NCI-H2227 treated with DMSO at 0.1 percent for 48 hours (cell line): ENCODE measurements around the gene DNAJC15.
"Not testable (repeated sequence)": the region's sequence is repeated elsewhere in the genome, so short reads cannot be mapped to it uniquely, and the experiment has no call there.

Source experiments
- DNase-seq: peaks from one replicate; lab custom pipeline; 2025; lab: John Stamatoyannopoulos, UW

Gene DNAJC15

GRCh38 chr13:43005460-43006236 lies 17.7 kb upstream of the DNAJC15 start:
- no peak for DNase-seq

- no peak for DNase-seq
Observed at GRCh38 chr13:43006893-43007631, 16.3 kb upstream of the DNAJC15 start.

GRCh38 chr13:43008596-43008995 lies 14.8 kb upstream of the DNAJC15 start:
- no peak for DNase-seq

GRCh38 chr13:43009506-43009905 lies 13.9 kb upstream of the DNAJC15 start:
- no peak for DNase-seq

- no peak for DNase-seq
Observed at GRCh38 chr13:43014162-43014561, 9.2 kb upstream of the DNAJC15 start.

GRCh38 chr13:43016226-43016625 lies 7.2 kb upstream of the DNAJC15 start:
- DNase-seq = no peak

- no peak for DNase-seq
Observed at GRCh38 chr13:43019811-43020210, 3.6 kb upstream of the DNAJC15 start.

- no peak for DNase-seq
Observed at GRCh38 chr13:43020794-43021193, 2.6 kb upstream of the DNAJC15 start.

GRCh38 chr13:43021926-43022670 lies 1.3 kb upstream of the DNAJC15 start:
- DNase-seq = no peak

GRCh38 chr13:43022934-43023288 lies 475 bp upstream of the DNAJC15 start:
- DNase-seq = no peak

- DNase-seq = no peak
Observed at GRCh38 chr13:43026262-43026661, 2.9 kb downstream of the DNAJC15 start.

GRCh38 chr13:43030548-43030947 lies 7.2 kb downstream of the DNAJC15 start:
- DNase-seq = no peak

GRCh38 chr13:43031881-43032280 lies 8.5 kb downstream of the DNAJC15 start:
- DNase-seq = no peak

GRCh38 chr13:43033038-43033437 lies 9.7 kb downstream of the DNAJC15 start:
- no peak for DNase-seq

- DNase-seq = no peak
Observed at GRCh38 chr13:43036351-43037250, 13.2 kb downstream of the DNAJC15 start.

GRCh38 chr13:43039966-43040365 lies 16.6 kb downstream of the DNAJC15 start:
- no peak for DNase-seq

- DNase-seq = not testable (repeated sequence)
Observed at GRCh38 chr13:43040581-43041368, 17.4 kb downstream of the DNAJC15 start.

GRCh38 chr13:43041369-43041921 lies 18.1 kb downstream of the DNAJC15 start:
- DNase-seq = no peak

- no peak for DNase-seq
Observed at GRCh38 chr13:43042410-43042921, 19.1 kb downstream of the DNAJC15 start.

GRCh38 chr13:43044720-43045301 lies 21.4 kb downstream of the DNAJC15 start:
- DNase-seq = no peak
